Medulla oblongata (tissue), 1 donor: Measurements from ENCODE around the gene CELSR2.

Experiments
- DNase-seq: peaks from one replicate; pipeline ENCODE4 v3.0.0-alpha.2; 2015; ENCODE audit errors: extremely low spot score

CELSR2 gene

DNA sequence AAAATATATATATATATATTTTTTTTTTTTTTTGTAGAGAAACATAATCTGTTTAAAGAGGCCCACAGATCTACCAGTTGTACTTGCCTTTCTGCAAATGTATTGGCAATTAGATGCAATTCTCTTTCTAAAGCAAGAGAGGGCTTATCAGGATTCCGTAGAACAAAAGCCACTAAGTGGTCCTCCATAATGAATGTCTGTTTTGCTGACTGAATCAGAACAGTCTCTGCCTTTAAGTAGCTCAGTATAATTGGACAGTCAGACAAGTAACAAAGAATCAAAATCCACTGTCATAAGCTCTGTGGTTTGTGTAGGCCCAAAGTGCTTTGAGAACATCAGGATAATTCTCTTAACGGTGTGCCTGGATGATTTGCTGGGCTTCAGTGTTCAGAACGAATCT lies 18.3 kb upstream of the CELSR2 start:
- DNase-seq, result peak; percentile 60

DNA sequence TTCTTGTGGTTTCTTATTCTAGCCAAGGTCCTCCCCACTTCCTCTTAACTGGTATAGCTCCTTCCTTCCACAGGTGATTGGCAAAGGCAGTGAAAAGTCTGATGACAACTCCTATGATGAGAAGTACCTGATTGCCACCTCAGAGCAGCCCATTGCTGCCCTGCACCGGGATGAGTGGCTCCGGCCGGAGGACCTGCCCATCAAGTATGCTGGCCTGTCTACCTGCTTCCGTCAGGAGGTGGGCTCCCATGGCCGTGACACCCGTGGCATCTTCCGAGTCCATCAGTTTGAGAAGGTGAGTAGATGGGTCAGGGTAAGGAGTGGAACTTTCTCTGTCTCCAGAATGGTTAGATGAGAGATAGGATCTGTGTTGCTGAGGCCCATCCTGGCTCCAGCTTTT lies 14.2 kb upstream of the CELSR2 start:
- DNase-seq, result no peak

DNA sequence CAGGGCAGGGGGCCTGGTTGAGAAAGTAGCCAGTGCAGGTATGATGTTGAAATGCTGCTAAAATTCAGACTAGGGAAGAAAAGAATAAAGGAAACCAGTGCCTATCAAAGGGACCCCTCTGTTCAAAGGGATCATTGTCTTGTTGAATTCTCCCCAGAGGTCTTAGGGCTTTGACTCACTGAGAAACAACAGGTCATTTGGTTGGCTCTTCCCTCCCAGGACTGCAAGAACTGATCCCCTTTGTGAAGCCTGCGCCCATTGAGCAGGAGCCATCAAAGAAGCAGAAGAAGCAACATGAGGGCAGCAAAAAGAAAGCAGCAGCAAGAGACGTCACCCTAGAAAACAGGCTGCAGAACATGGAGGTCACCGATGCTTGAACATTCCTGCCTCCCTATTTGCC lies 11.8 kb upstream of the CELSR2 start:
- no peak for DNase-seq

GRCh38 chr1:109238382-109238781 lies 11.0 kb upstream of the CELSR2 start:
- DNase-seq, result no peak

GRCh38 chr1:109239047-109239408 lies 10.3 kb upstream of the CELSR2 start:
- DNase-seq, result no peak

DNA sequence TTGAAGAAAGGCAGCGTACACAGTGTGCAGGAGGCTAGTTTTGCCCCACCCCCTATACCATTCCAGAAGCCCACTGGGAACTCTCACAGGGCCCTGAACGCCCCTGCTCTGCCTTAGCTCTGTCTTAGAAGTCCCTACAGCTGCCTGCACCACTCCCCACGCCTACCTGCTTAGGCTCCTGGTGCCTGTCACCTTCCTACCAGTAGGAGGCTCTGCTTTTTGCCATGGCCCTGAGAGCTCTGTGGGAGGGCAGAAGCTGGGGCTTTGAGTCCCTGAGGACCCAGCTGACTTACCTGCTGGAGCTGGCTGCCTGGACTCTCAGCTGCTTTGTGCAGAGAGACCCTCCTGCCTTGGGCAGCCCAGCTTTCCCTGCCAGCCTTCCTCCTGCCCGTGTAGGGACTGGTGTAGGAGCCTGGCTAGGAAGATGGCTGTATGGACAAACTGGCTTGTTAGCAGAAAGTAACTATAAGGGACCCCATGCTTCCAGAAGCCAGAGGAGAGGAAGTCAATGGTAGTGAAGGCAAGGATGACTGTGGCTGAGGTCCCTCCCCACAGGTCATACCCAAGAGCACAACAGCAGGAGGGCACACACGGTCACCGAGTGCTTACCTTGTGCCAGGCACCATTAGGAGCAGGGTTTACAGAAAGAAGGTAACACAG lies 9.8 kb upstream of the CELSR2 start:
- no peak for DNase-seq

GRCh38 chr1:109240158-109241152 lies 8.9 kb upstream of the CELSR2 start:
- no peak for DNase-seq

- DNase-seq, result no peak
Observed at GRCh38 chr1:109241344-109241743, 8.0 kb upstream of the CELSR2 start.

DNA sequence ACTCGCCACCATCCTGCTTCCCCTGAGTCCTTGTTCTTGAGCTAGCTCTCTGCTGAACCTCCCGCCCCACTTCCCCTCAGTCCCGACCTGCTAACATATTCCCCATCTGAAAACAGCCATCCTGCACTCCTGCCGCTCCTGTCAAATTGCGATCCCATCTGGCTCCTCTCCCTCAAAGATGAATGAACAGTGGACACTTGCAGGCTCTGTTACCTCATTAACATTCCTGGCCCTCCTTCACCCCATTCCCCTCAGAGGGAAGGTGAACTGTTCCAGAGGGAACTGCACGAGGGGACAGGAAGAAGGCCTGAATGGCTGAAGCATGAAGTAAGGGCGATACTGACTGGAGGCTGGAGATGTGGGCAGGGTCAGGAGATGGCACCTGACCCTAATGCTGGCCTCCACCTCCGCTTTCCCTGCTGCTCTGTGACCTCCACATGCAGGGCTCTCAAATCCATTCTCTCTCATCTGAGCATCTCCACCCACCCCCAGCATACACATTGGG lies 7.4 kb upstream of the CELSR2 start:
- DNase-seq, result no peak

GRCh38 chr1:109242387-109242786 lies 7.0 kb upstream of the CELSR2 start:
- peak; percentile 46 for DNase-seq

DNA sequence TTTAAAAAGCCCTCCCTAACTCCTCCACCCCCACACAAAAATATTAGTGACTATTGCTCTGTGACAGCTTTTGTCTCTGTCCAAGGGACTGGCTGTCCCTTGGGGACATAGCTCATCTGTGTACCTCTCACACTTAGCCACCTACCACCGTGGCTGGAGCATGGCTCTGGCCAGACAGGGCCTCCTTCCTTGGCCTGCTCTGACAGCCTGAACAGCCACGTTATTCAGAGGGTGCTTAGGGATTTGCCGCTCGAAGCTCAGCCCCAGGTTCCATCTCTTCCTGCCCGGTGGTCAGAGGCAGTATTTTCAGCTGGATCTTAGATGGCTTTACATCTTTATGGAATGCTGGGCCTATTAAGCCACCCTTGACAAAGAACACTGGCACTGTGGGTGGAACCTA lies 6.1 kb upstream of the CELSR2 start:
- no peak for DNase-seq

GRCh38 chr1:109243860-109244552 lies 5.3 kb upstream of the CELSR2 start:
- no peak for DNase-seq

- no peak for DNase-seq
Observed at GRCh38 chr1:109246141-109246551, 3.2 kb upstream of the CELSR2 start.

DNA sequence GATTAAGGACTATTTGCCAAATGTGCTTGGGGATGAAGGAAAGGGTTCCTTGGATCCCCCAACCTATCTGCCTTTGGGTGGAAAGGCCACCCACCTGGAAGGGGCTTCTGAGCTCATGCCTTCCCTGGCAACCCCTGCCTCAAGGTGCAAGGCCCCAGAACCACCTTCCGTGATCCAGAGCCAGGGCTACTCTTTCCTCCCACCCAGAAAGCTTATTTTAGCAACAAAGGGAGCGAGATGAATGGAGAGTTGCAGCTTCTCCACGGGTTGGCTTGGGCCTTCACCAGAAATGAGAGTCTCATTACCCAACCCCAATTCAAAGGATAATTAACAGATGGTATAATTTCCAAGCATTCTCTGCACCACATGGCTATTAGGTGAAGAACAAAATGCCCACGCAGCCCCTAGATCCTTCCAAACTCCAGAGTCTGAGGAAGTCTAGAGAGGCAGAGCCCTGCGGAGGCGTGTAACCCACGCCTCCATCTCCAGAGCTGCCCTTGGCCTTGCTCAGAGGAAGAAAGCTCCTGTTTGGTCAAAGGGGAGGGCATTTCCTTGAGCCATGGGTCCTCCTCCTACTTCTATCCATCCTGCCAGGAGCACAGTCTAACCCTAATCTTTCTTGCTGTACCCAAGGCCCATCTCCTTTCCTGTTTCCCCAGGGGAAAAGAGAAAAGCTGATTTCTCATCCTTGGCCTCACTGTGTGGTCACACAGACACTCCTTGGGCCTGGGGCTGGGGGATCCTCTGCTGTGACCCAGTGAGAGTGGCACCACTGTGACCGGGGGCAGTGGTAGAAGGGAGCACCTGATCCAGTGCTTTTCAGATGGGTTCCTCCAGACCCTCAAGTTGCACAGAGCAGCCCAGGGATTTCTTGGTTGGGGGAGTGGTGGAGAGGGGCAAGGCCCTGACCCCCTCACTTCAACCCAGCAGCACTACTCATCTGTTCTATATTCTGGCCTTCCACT lies 1.7 kb upstream of the CELSR2 start:
- DNase-seq, result no peak

- DNase-seq, result no peak
Observed at GRCh38 chr1:109248444-109248796, 919 bp upstream of the CELSR2 start.

DNA sequence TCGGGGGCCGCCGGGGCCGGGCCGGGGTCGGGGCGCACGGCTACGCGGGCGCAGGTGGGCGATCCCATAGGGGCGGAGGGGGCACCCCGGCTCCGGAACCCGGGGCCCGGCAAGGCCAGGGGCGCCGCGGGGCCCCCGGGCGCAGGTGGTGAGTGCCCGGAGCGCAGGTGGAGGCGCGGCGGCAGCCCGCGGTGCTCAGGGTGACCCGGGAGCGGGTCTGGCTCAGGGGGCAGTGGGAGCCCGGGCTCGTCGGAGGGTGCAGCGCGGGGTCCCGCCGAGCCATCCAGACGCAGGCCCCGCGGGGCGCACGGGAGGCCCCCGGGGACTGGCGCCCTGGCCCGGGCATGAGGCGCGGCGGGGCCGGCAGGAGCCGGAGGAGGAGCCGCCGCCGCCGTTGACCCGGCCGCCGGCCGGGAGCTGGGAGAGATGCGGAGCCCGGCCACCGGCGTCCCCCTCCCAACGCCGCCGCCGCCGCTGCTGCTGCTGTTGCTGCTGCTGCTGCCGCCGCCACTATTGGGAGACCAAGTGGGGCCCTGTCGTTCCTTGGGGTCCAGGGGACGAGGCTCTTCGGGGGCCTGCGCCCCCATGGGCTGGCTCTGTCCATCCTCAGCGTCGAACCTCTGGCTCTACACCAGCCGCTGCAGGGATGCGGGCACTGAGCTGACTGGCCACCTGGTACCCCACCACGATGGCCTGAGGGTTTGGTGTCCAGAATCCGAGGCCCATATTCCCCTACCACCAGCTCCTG lies 489 bp downstream of the CELSR2 start:
- DNase-seq, result no peak

GRCh38 chr1:109250454-109251276 lies 1.3 kb downstream of the CELSR2 start:
- DNase-seq, result no peak

DNA sequence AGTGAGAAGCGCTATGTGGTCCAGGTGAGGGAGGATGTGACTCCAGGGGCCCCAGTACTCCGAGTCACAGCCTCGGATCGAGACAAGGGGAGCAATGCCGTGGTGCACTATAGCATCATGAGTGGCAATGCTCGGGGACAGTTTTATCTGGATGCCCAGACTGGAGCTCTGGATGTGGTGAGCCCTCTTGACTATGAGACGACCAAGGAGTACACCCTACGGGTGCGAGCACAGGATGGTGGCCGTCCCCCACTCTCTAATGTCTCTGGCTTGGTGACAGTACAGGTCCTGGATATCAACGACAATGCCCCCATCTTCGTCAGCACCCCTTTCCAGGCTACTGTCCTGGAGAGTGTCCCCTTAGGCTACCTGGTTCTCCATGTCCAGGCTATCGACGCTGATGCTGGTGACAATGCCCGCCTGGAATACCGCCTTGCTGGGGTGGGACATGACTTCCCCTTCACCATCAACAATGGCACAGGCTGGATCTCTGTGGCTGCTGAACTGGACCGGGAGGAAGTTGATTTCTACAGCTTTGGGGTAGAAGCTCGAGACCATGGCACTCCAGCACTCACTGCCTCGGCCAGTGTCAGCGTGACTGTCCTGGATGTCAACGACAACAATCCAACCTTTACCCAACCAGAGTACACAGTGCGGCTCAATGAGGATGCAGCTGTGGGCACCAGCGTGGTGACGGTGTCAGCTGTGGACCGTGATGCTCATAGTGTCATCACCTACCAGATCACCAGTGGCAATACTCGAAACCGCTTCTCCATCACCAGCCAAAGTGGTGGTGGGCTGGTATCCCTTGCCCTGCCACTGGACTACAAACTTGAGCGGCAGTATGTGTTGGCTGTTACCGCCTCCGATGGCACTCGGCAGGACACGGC lies 2.2 kb downstream of the CELSR2 start:
- no peak for DNase-seq
